Glomerular visceral epithelial cell (primary cell): ENCODE measurements around the gene ANKRD35.
"Not testable (repeated sequence)": the region's sequence is repeated elsewhere in the genome, so short reads cannot be mapped to it uniquely, and the experiment has no call there.

Source experiments
- DNase-seq: peaks from one replicate; pipeline ENCODE4 v3.0.0-alpha.2; 2016; ENCODE audit errors: extremely low spot score

The ANKRD35 gene

DNA sequence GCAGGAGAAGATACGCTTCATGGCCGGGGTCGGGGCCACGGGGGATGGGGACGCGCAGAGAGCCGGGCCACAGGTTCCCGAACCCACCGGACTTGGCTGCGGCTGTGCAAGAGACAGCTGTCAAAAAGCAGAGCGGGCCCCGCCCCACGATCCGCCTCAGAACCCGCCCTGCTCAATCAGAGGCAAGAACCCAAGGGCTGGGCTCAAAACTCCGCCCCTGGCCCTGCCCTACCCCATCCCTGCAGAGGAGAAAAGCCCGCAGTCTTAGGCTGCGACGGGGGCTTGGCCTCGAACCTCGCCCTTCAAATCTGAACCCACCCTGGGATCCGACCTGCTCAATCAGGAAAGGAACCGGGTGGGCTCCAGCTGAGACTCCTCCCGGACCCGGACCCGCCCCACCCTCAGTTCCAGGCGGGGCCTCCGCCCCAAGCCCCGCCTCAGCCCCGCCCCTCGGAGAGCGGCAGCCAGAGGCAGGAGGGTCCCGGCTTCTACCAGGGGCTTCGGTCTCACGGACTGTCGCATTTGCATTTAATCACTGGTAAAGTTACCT lies at the start of gene ANKRD35:
ANKRD35 (minus strand) TSS at position 129 of the 550 bp plus-strand sequence; CDS start at position 21, 108 bp downstream.
- DNase-seq = peak; percentile 59

- not testable (repeated sequence) for DNase-seq
Measured at GRCh38 chr1:145932522-145933009, 46.9 kb upstream of the ANKRD35 start.

DNA sequence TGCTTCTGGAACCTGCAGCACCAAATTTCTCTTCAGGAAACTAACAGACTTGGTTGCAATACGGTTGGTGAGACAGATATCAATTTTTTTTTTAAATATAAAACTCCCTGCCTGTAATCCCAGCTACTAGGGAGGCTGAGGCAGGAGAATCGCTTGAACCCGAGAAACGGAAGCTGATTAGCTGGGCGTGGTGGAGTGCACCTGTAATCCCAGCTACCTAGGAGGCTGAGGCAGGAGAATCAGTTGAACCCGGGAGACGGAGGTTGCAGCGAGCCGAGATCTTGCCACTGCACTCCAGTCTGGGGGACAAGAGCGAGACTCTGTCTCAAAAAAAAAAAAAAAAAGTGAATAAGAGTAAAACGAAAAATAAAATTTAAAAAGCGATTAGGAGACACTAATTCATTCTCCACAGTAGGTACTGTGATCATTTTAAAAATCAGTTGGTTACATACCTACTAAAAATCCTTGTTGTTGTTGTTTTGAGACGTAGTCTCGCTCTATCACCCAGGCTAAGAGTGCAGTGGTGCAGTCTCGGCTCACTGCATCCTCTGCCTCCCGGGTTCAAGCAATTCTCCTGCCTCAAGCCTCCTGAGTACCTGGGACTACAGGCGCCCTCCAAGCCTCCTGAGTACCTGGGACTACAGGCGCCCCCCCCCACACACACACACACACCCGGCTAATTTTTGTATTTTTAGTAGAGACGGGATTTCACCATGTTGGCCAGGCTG lies 42.4 kb upstream of the ANKRD35 start:
- DNase-seq = no peak

GRCh38 chr1:145927063-145927886 lies 41.6 kb upstream of the ANKRD35 start, which contains the start of gene RBM8A:
RBM8A (minus strand) TSS chr1:145927484; CDS start chr1:145927426, 58 bp downstream.
- peak; percentile 97 for DNase-seq

DNA sequence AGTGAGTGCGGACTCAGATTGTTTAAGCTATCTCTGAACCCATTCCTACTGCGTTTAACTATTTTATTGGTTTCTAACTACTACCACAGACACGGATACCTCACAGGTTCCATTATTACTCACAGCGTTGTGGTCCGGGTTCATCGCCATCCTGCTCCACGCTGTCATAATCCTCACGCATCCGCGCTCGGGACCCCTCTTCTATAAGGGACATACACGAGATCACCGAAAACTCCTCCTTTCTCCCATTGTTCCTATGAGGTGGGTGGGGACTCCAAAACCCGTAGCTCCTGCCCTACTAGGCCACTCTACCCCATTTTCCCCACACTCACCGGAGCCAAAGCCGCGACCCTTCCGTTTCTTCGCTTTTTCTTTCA lies 41.0 kb upstream of the ANKRD35 start:
- DNase-seq = no peak

GRCh38 chr1:145922266-145922665 lies 36.6 kb upstream of the ANKRD35 start:
- DNase-seq = no peak

DNA sequence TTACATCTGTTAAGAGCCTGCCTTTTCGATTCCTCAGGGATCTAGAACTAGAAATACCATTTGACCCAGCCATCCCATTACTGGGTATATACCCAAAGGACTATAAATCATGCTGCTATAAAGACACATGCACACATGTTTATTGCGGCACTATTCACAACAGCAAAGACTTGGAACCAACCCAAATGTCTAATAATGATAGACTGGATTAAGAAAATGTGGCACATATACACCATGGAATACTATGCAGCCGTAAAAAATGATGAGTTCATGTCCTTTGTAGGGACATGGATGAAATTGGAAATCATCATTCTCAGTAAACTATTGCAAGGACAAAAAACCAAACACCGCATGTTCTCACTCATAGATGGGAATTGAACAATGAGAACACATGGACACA lies 34.6 kb upstream of the ANKRD35 start:
- not testable (repeated sequence) for DNase-seq

GRCh38 chr1:145918992-145919939 lies 33.6 kb upstream of the ANKRD35 start:
- DNase-seq = peak; percentile 80

GRCh38 chr1:145918144-145918991 lies 32.7 kb upstream of the ANKRD35 start, which contains the start of gene PEX11B:
PEX11B (minus strand) TSS chr1:145918717; CDS start chr1:145918688, 29 bp downstream.
- DNase-seq = peak; percentile 83

DNA sequence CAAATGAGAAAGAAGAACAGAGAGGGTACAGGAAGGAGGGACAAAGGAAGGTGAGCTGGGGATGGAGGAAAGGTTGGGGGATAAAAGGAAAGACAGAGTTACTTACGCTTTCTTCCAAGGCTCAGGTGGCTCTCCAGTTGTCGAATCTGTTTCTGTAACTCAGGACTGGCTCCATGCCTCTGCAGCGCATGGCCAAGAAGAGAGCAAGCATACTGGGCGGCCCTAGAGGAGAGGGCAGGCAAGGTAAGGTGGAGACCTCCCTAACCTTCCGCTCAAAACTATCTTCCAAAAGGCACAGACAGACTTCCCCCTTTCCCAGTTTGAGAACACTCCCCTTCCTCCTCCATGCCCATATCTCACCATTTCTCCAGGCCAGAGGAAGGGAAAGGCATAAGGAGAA lies 31.9 kb upstream of the ANKRD35 start:
- no peak for DNase-seq

- peak; percentile 33 for DNase-seq
Measured at GRCh38 chr1:145916745-145917144, 31.1 kb upstream of the ANKRD35 start.

DNA sequence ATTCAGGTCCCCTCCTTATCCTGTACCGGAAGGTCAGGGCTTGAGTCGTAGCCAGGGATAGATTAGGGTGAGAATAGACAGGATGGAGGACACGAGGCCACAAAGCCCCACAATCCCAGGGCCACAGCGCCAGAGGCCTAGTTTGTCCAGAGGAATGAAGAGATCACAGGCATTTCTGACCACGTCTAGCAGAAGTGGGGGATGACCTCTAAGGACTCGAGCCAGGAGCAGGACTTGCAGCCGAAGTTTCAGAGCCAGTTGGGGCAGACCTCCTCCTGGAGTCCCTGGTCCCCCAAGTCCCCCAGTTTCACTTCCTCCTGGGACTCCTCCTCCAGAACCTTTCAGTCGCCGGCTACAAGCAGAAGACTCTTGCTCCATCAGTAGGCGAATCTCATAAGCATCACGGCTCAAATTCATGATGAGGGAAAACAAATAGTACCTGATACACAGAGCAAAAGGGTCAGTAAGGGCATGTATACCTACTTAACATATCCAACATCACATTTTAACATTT lies 26.5 kb upstream of the ANKRD35 start:
- no peak for DNase-seq

- no peak for DNase-seq
Measured at GRCh38 chr1:145908653-145909052, 23.0 kb upstream of the ANKRD35 start.

DNA sequence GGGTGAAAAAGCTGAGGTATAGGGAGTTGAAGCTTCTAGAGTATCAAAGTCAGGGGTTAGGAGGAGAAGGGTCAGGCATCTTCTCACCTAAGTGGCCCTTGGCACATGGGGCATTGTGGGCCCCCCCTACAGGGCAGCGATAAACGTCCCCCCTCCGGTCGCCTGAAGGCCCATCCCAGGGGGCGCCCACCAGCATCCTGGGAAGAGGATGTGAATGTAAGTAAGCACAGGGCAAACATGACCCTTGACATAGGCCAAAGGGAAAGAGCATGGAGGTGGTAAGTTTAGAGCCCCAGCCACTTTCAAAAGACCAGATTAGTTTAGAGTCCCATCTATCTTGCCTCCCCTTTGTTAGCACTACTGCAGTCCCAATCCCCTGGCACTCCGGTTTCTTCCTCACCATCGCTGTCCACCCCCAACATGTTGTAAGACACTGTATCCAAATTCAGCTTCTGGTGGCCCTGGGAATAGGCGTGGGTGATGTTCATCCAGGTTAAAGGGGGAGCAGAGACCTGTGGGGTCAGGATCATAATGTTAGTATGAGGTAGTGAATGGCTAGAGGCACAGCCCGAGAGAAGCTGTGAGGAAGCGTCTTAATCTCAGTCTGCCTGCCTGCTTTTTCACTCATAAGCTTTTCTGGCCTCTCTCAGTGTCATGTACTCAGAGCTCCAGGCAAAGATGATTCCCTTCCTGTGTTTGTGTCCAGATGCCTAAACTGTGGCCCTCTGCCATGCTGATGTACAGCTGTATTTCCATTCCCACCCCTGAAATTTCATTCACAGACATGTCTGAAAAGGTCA lies 21.5 kb upstream of the ANKRD35 start:
- DNase-seq = no peak

DNA sequence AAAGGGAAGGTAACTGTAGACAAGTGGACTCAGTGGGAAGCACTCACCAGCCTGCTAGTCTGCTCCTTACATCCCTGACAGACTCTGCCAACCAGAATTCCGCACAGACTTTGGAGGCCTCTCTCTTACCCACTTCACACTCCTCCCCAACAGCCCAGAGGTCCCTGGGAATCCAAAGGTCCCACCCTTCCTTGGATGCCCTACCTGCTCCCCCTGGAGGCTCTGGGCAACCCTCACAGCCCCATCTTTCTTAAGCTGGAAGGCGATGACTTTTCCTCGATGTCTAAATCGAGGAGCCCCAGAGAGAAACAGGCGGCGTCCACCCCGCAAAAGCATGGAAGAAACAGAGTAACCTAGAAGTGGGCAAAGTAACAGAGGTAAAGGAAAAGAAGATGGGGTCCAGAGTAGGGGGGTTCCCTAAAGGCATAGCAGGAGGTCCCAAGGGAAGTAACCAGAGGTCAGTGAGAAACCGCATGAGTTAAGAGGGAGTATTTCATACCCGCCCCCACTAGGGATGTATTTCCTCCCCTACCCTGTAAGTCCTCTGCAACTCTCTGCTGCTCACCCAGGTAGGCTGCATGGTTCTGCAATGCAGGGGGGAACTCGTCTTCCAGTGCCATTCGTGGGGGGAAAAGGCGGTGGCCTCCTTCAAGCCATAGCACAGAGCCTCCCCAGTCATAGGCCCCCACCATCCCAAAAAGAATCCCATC lies 15.8 kb upstream of the ANKRD35 start:
- no peak for DNase-seq

DNA sequence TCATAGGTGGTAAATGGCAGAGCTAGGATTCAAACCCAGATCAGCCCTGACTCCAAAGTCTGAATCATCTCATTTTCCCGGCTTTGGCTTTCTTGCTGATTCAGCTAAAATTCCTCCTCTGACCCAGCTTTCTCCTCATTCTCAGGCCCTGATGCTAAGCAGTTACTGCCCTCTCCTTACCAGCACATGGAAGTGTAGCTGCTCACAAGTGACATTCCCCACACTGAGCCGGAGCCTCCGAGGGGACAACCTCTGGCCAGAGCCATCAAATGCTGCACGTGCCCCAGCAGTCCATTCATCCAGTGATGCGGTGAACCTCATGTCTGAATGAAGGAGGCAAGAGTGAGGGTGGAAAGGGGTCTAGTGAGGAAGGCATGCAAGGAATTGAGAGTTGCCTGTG lies 13.1 kb upstream of the ANKRD35 start:
- no peak for DNase-seq

- DNase-seq = no peak
Measured at GRCh38 chr1:145897969-145898368, 12.3 kb upstream of the ANKRD35 start.

GRCh38 chr1:145895471-145895870 lies 9.8 kb upstream of the ANKRD35 start:
- no peak for DNase-seq
